A549 (cell line): Measurements from ENCODE around the gene ANKRD13A.

Experiments
- CEBPB ChIP-seq, 2 experiments: fragments of >200 bp in 1 of 2; sonication (Bioruptor Twin) in 1 of 2; formaldehyde crosslinking in 1 of 2; IDR thresholded peaks; 2 replicates each; pipeline ENCODE4 v1.6.1; 2012 to 2016
- CHD4 ChIP-seq: fragments of 200-600 bp; sonication (generic); IDR thresholded peaks from 2 replicates; pipeline ENCODE4 v1.6.1; 2016; ENCODE audit warnings: antibody characterized with exemption, mild to moderate bottlenecking, borderline replicate concordance
- CTCF ChIP-seq: fragments of >200 bp; sonication (Bioruptor Twin); formaldehyde crosslinking; IDR thresholded peaks from 3 replicates; pipeline ENCODE4 v1.5.1; 2016
- E2F6 ChIP-seq: IDR thresholded peaks from 2 replicates; pipeline ENCODE4 v1.6.1; 2012; ENCODE audit warnings: low read depth, borderline replicate concordance
- EP300 ChIP-seq, 2 experiments: fragments of >200 bp; sonication (Bioruptor Twin); formaldehyde crosslinking; IDR thresholded peaks; 2 replicates in 1 of 2; 3 replicates in 1 of 2; pipeline ENCODE4 v1.6.1; 2016 to 2017
- GATA3 ChIP-seq: IDR thresholded peaks from 2 replicates; pipeline ENCODE4 v1.6.1; 2012; ENCODE audit warnings: borderline replicate concordance
- HMGXB4 ChIP-seq: fragments of 250-450 bp; sonication (Bioruptor Pico); IDR thresholded peaks from 2 replicates; pipeline ENCODE4 v1.5.0; 2021; ENCODE audit warnings: mild to moderate bottlenecking, moderate library complexity, borderline replicate concordance
- MAX ChIP-seq: IDR thresholded peaks from 2 replicates; pipeline ENCODE4 v1.6.1; 2012
- POLR2A ChIP-seq: IDR thresholded peaks from 2 replicates; pipeline ENCODE4 v1.6.1; 2012; ENCODE audit warnings: mild to moderate bottlenecking, low read length
- RAD21 ChIP-seq, 2 experiments: fragments of >200 bp in 1 of 2; sonication (Bioruptor Twin) in 1 of 2; formaldehyde crosslinking in 1 of 2; IDR thresholded peaks in 1 of 2; conservative IDR thresholded peaks in 1 of 2; 2 replicates in 1 of 2; 3 replicates in 1 of 2; pipeline ENCODE4 v1.6.1; 2012 to 2018; ENCODE audit warnings: inconsistent platforms in 1 of 2
- RCOR1 ChIP-seq: fragments of 150-350 bp; IDR thresholded peaks from 2 replicates; pipeline ENCODE4 v1.6.1; 2014; ENCODE audit warnings: antibody characterized with exemption, low read length, low read depth
- TP53 ChIP-seq: fragments of 250-450 bp; sonication (Bioruptor Pico); IDR thresholded peaks from 2 replicates; pipeline ENCODE4 v1.5.0; 2021; ENCODE audit warnings: mild to moderate bottlenecking, moderate library complexity
- USF2 ChIP-seq: fragments of 450-650 bp; IDR thresholded peaks from 2 replicates; pipeline ENCODE4 v1.6.1; 2014; ENCODE audit warnings: antibody characterized with exemption

- TF ChIP-seq CTCF: no peak
- TF ChIP-seq E2F6: 0 out of 2 replicates have a peak, but pooled peaks have one; percentile 39
- TF ChIP-seq EP300 (IDR thresholded peaks at IDR 0.05): no peak
- TF ChIP-seq POLR2A: no peak
- no peak for TF ChIP-seq RAD21 (conservative IDR thresholded peaks at IDR 0.05 in 1 of 2, IDR thresholded peaks at IDR 0.05 in 1 of 2)
- TF ChIP-seq TP53 (CRISPR knock-in tag): 0 out of 2 replicates have a peak, but pooled peaks have one; percentile 70
- TF ChIP-seq MAX: peak; percentile 77
- TF ChIP-seq CEBPB (IDR thresholded peaks at IDR 0.05): no peak
- no peak for TF ChIP-seq GATA3
- no peak for TF ChIP-seq RCOR1
- TF ChIP-seq HMGXB4 (CRISPR knock-in tag): no peak
- no peak for TF ChIP-seq USF2
- no peak for TF ChIP-seq CHD4
These were observed 80.5 kb downstream of the ANKRD13A start for GRCh38 chr12:110079477-110080400.
